GM23338 (cell line): ENCODE results near the gene FBN2. TPM values are rescaled to one million over a fixed set of nuclear protein-coding genes. Genes with fewer than 3 reads are reported as not detected.

Experiments used
- ATAC-seq: fragments of 200-7000 bp; cut with Tn5 transposase; 3 replicates; pipeline ENCODE4 v1.9.1; 2020
- DNase-seq: peaks from one replicate; pipeline ENCODE4 v3.0.0-alpha.2; 2015; ENCODE audit warnings: low spot score
- H2AFZ ChIP-seq: fragments of 200-600 bp; sonication (generic); 2 replicates; pipeline ENCODE4 v1.8.0; 2016; ENCODE audit warnings: antibody characterized with exemption, mild to moderate bottlenecking, moderate library complexity
- H3F3A ChIP-seq: fragments of 200-600 bp; sonication (generic); replicated peaks from 2 replicates; pipeline ENCODE4 v1.8.0; 2017; ENCODE audit warnings: antibody characterized with exemption, mixed run types, low read depth
- H3K27ac ChIP-seq: fragments of 200-600 bp; sonication (generic); 2 replicates; pipeline ENCODE4 v1.6.1; 2016; ENCODE audit warnings: low read depth
- H3K27me3 ChIP-seq: fragments of 200-600 bp; sonication (generic); 2 replicates; pipeline ENCODE4 v1.8.0; 2016; ENCODE audit warnings: mild to moderate bottlenecking, mixed run types, moderate library complexity; ENCODE audit not compliant: insufficient read depth
- H3K36me3 ChIP-seq: fragments of 200-600 bp; sonication (generic); 2 replicates; pipeline ENCODE4 v1.8.0; 2016; ENCODE audit warnings: mild to moderate bottlenecking; ENCODE audit not compliant: insufficient read depth
- H3K4me1 ChIP-seq: fragments of 200-600 bp; sonication (generic); 2 replicates; pipeline ENCODE4 v1.8.0; 2016; ENCODE audit warnings: mild to moderate bottlenecking, moderate library complexity; ENCODE audit not compliant: insufficient read depth
- H3K4me2 ChIP-seq: fragments of 200-600 bp; sonication (generic); 2 replicates; pipeline ENCODE4 v1.7.1; 2017; ENCODE audit warnings: mixed run types
- H3K4me3 ChIP-seq: fragments of 200-600 bp; sonication (generic); 2 replicates; pipeline ENCODE4 v1.6.1; 2016; ENCODE audit warnings: mixed run types
- H3K79me2 ChIP-seq: fragments of 200-600 bp; sonication (generic); replicated peaks from 2 replicates; pipeline ENCODE4 v1.8.0; 2017; ENCODE audit warnings: mild to moderate bottlenecking; ENCODE audit not compliant: insufficient read depth
- H3K9me2 ChIP-seq: fragments of 200-600 bp; sonication (generic); 2 replicates; pipeline ENCODE4 v1.8.0; 2017; ENCODE audit not compliant: insufficient read depth
- H4K20me1 ChIP-seq: fragments of 200-600 bp; sonication (generic); replicated peaks from 2 replicates; pipeline ENCODE4 v1.8.0; 2017; ENCODE audit warnings: mild to moderate bottlenecking; ENCODE audit not compliant: insufficient read depth
- H3K27ac Mint-ChIP-seq: 2 replicates; pipeline ENCODE4 v1.8.0; 2020; ENCODE audit warnings: inconsistent platforms, mild to moderate bottlenecking, moderate library complexity, mixed read lengths
- H3K27me3 Mint-ChIP-seq: 3 replicates; pipeline ENCODE4 v1.8.0; 2022; ENCODE audit warnings: low read depth, mild to moderate bottlenecking, moderate library complexity, mixed read lengths, inconsistent platforms; ENCODE audit not compliant: insufficient read depth, poor library complexity
- H3K36me3 Mint-ChIP-seq: 3 replicates; pipeline ENCODE4 v1.8.0; 2021; ENCODE audit warnings: low read depth, mild to moderate bottlenecking, inconsistent platforms, moderate library complexity, mixed read lengths
- H3K4me1 Mint-ChIP-seq: 3 replicates; pipeline ENCODE4 v1.8.0; 2020; ENCODE audit warnings: mild to moderate bottlenecking, inconsistent platforms, mixed read lengths
- H3K4me3 Mint-ChIP-seq: 3 replicates; pipeline ENCODE4 v1.8.0; 2021; ENCODE audit warnings: moderate library complexity, mild to moderate bottlenecking, inconsistent platforms, mixed read lengths
- H3K9me3 Mint-ChIP-seq: 3 replicates; pipeline ENCODE4 v1.8.0; 2020; ENCODE audit warnings: moderate library complexity, mild to moderate bottlenecking, inconsistent platforms, mixed read lengths
- CREB1 ChIP-seq: fragments of 250-450 bp; sonication (Bioruptor Pico); IDR thresholded peaks from 2 replicates; pipeline ENCODE4 v1.5.0; 2020; ENCODE audit warnings: low read depth, mild to moderate bottlenecking, moderate library complexity
- CTCF ChIP-seq, 2 experiments: fragments of 200-600 bp in 1 of 2; sonication (generic) in 1 of 2; conservative IDR thresholded peaks; 2 replicates each; pipeline versions ENCODE4 v1.5.1 to v1.6.1; 2016 to 2017; ENCODE audit warnings: antibody characterized with exemption in 2 of 2, low read depth in 2 of 2, mild to moderate bottlenecking in 2 of 2, moderate library complexity in 1 of 2
- EZH2 ChIP-seq: fragments of 200-600 bp; sonication (generic); IDR thresholded peaks from one replicate; pipeline ENCODE4 v1.8.0; 2017; ENCODE audit warnings: antibody characterized with exemption, mild to moderate bottlenecking, low read depth; ENCODE audit not compliant: unreplicated experiment
- EZH2phosphoT487 ChIP-seq: fragments of 200-600 bp; sonication (generic); IDR thresholded peaks from one replicate; pipeline ENCODE4 v1.8.1; 2018; ENCODE audit warnings: antibody characterized with exemption; ENCODE audit not compliant: unreplicated experiment
- JUNB ChIP-seq: IDR thresholded peaks from one replicate; pipeline ENCODE4 v1.6.1; 2016; ENCODE audit warnings: antibody characterized with exemption; ENCODE audit not compliant: unreplicated experiment
- NANOG ChIP-seq: IDR thresholded peaks from 2 replicates; pipeline ENCODE4 v1.6.1; 2016; ENCODE audit warnings: antibody characterized with exemption, borderline replicate concordance
- REST ChIP-seq: IDR thresholded peaks from one replicate; pipeline ENCODE4 v1.6.1; 2018; ENCODE audit warnings: antibody characterized with exemption; ENCODE audit not compliant: unreplicated experiment
- STAT1 ChIP-seq: IDR thresholded peaks from one replicate; pipeline ENCODE4 v1.6.1; 2016; ENCODE audit warnings: antibody characterized with exemption; ENCODE audit not compliant: unreplicated experiment
- polyA plus RNA-seq: library from polyadenylated mRNA; unstranded; fragments of >200 nt; fragmentation: Nextera tagmentation; extraction: Ambion mirVana; gene quantifications from 2 replicates; pipeline ENCODE4 v1.2.1, GENCODE V29; 2016
- total RNA-seq: library from RNA; depleted of rRNA; stranded (reverse); fragments of >200 nt; shearing (Covaris generic); gene quantifications from 2 replicates; pipeline ENCODE4 v1.2.3, GENCODE V29; 2014

Gene FBN2
- total and polyA plus RNA-seq, 2 experiments from 2014 or later = 2.6 to 13.6 TPM

- no peak overlapping the region for H3K27ac Mint-ChIP-seq
- Histone ChIP-seq H3K79me2 (no peaks in the 10 kb centered on the region), H3K27ac (no peak overlapping the region), H4K20me1 (no peaks in the 10 kb centered on the region), H3K9me2 (no peaks in the 10 kb centered on the region), H3K4me1 (peaks cover 17% of the 10 kb centered on the region), H3K4me2 (no peak overlapping the region), H2AFZ (no peak overlapping the region), H3K36me3 (no peaks in the 10 kb centered on the region), H3K4me3 (no peak overlapping the region), H3F3A (no peaks in the 10 kb centered on the region), H3K27me3 (no peaks in the 10 kb centered on the region)
- ATAC-seq (peak; percentile 85), DNase-seq (peak; percentile 55)
- H3K36me3 Mint-ChIP-seq = no peaks in the 10 kb centered on the region
- H3K4me3 Mint-ChIP-seq = no peak overlapping the region
- no peaks in the 10 kb centered on the region for H3K9me3 Mint-ChIP-seq
- no peaks in the 10 kb centered on the region for H3K27me3 Mint-ChIP-seq
- H3K4me1 Mint-ChIP-seq = peaks cover 40% of the 10 kb centered on the region
- TF ChIP-seq REST (no peak), CTCF (conservative IDR thresholded peaks at IDR 0.05; ENCODE audit: low read depth in 2 of 2) (peak; percentile 59 to 66), NANOG (no peak), EZH2phosphoT487 (no peak), EZH2 (no peak), JUNB (no peak)
These were observed 43.5 kb downstream of the FBN2 start for GRCh38 chr5:128494516-128494915.

GRCh38 chr5:128493657-128494329 is 44.3 kb downstream of the FBN2 start:
- Mint-ChIP-seq H3K27me3 (no peaks in the 10 kb centered on the region), H3K4me3 (no peak overlapping the region), H3K4me1 (peaks cover 35% of the 10 kb centered on the region), H3K27ac (no peak overlapping the region), H3K36me3 (no peaks in the 10 kb centered on the region), H3K9me3 (no peaks in the 10 kb centered on the region)
- Histone ChIP-seq H3K4me1 (peaks cover 11% of the 10 kb centered on the region), H3K36me3 (no peaks in the 10 kb centered on the region), H4K20me1 (no peaks in the 10 kb centered on the region), H3K9me2 (no peaks in the 10 kb centered on the region), H3K27me3 (no peaks in the 10 kb centered on the region), H3K79me2 (no peaks in the 10 kb centered on the region), H3F3A (no peaks in the 10 kb centered on the region), H3K27ac (no peak overlapping the region), H3K4me3 (no peak overlapping the region), H2AFZ (no peak overlapping the region), H3K4me2 (no peak overlapping the region)
- no peak; the same call in 2 of the 3 replicates for ATAC-seq
- TF ChIP-seq STAT1 (no peak), EZH2phosphoT487 (no peak), CREB1 (no peak), REST (no peak)
- DNase-seq = peak; percentile 8
